ENCODE results near the gene GPR183.
"Not testable (repeated sequence)": the region's sequence is repeated elsewhere in the genome, so short reads cannot be mapped to it uniquely, and the experiment has no call there.

The GPR183 gene

GRCh38 chr13:99270518-99270917 is 36.7 kb downstream of the GPR183 start:
- no peak for DNase-seq (ENCODE audit: low spot score)

GRCh38 chr13:99269627-99270241 is 37.5 kb downstream of the GPR183 start:
- no peak for DNase-seq (ENCODE audit: low spot score)

- no peak for DNase-seq (ENCODE audit: low spot score)
These were observed 38.4 kb downstream of the GPR183 start for GRCh38 chr13:99268822-99269221.

- DNase-seq (ENCODE audit: low spot score), result no peak
These were observed 39.3 kb downstream of the GPR183 start for GRCh38 chr13:99267927-99268326.

GRCh38 chr13:99266827-99267226 is 40.4 kb downstream of the GPR183 start:
- DNase-seq (ENCODE audit: low spot score), result no peak

GRCh38 chr13:99265821-99266426 is 41.3 kb downstream of the GPR183 start:
- DNase-seq (ENCODE audit: low spot score), result peak; percentile 25

GRCh38 chr13:99265162-99265800 is 41.9 kb downstream of the GPR183 start:
- no peak for DNase-seq (ENCODE audit: low spot score)

GRCh38 chr13:99264051-99264450 is 43.1 kb downstream of the GPR183 start:
- no peak for DNase-seq (ENCODE audit: low spot score)

- DNase-seq (ENCODE audit: low spot score), result no peak
These were observed 43.9 kb downstream of the GPR183 start for GRCh38 chr13:99263126-99263785.

GRCh38 chr13:99261059-99261458 is 46.1 kb downstream of the GPR183 start:
- no peak for DNase-seq (ENCODE audit: low spot score)

- DNase-seq (ENCODE audit: low spot score), result no peak
These were observed 47.0 kb downstream of the GPR183 start for GRCh38 chr13:99260216-99260615.

- no peak for DNase-seq (ENCODE audit: low spot score)
These were observed 48.3 kb downstream of the GPR183 start for GRCh38 chr13:99258946-99259345.

- DNase-seq (ENCODE audit: low spot score), result no peak
These were observed 48.9 kb downstream of the GPR183 start, which contains the start of gene GPR18 for GRCh38 chr13:99258210-99258860. TSS of gene GPR18 (minus strand) at chr13:99258379. CDS start at chr13:99255872, 2,507 bp downstream.

- DNase-seq (ENCODE audit: low spot score), result no peak
These were observed 49.9 kb downstream of the GPR183 start for GRCh38 chr13:99257291-99257690.

- no peak for DNase-seq (ENCODE audit: low spot score)
These were observed 50.5 kb downstream of the GPR183 start for GRCh38 chr13:99256709-99257108.

- no peak for DNase-seq (ENCODE audit: low spot score)
These were observed 50.9 kb downstream of the GPR183 start for GRCh38 chr13:99256283-99256682.

- no peak for DNase-seq (ENCODE audit: low spot score)
These were observed 51.9 kb downstream of the GPR183 start for GRCh38 chr13:99255271-99255670.

- DNase-seq (ENCODE audit: low spot score), result no peak
These were observed 52.4 kb downstream of the GPR183 start for GRCh38 chr13:99254830-99255229.

GRCh38 chr13:99251921-99252320 is 55.3 kb downstream of the GPR183 start:
- DNase-seq (ENCODE audit: low spot score), result no peak

GRCh38 chr13:99250982-99251825 is 56.0 kb downstream of the GPR183 start:
- DNase-seq (ENCODE audit: low spot score), result no peak

- DNase-seq (ENCODE audit: low spot score), result not testable (repeated sequence)
These were observed 57.6 kb downstream of the GPR183 start for GRCh38 chr13:99249606-99250005.
